ENCODE data around the gene HASPIN.

GRCh38 chr17:3771140-3771539 lies 47.4 kb downstream of the HASPIN start:
- TF ChIP-seq CTCF (IDR thresholded peaks at IDR 0.05) (no peak), POLR2A (IDR thresholded peaks at IDR 0.05) (no peak), EP300 (IDR thresholded peaks at IDR 0.05) (no peak)

Measured in gastroesophageal sphincter (tissue), 3 donors.